Spleen (tissue), 3 donors: ENCODE measurements around the gene KCNH3.

Experiments
- POLR2A ChIP-seq, 3 donors: fragments of 450-650 bp; IDR thresholded peaks; one replicate each; pipeline ENCODE4 v1.5.1; 2017; ENCODE audit warnings: antibody characterized with exemption in 3 of 3, mild to moderate bottlenecking in 1 of 3
- POLR2AphosphoS5 ChIP-seq, 3 donors: sonication (generic); formaldehyde crosslinking; IDR thresholded peaks; one replicate each; pipeline ENCODE4 v1.5.1; 2017; ENCODE audit warnings: antibody characterized with exemption in 3 of 3

- TF ChIP-seq POLR2A (IDR thresholded peaks at IDR 0.05) (no peak), POLR2AphosphoS5 (IDR thresholded peaks at IDR 0.05) (no peak)
Measured at GRCh38 chr12:49584591-49584990, 45.8 kb downstream of the KCNH3 start.
